Astrocyte (in vitro differentiated cells and primary cell): Measurements from ENCODE around the gene IP6K3. TPM values are rescaled to one million over a fixed set of nuclear protein-coding genes. Genes with fewer than 3 reads are reported as not detected.

Source experiments
- DNase-seq: peaks from one replicate; pipeline ENCODE4 v3.0.0-alpha.2; 2010; ENCODE audit warnings: low read depth
- FAIRE-seq: peaks from 2 replicates; lab custom pipeline; 2011; peaks lifted over from hg19 to GRCh38; lab: Jason Lieb, UNC
- H2AFZ ChIP-seq: 2 replicates; pipeline ENCODE4 v1.6.0; 2012; ENCODE audit warnings: low read depth, low read length, inconsistent platforms
- H3K27ac ChIP-seq: 2 replicates; pipeline ENCODE4 v1.5.1; 2011; ENCODE audit warnings: low read depth, low read length, inconsistent platforms
- H3K27me3 ChIP-seq: 2 replicates; pipeline ENCODE4 v1.6.0; 2011; ENCODE audit warnings: low read length, inconsistent platforms; ENCODE audit not compliant: insufficient read depth
- H3K36me3 ChIP-seq: 2 replicates; pipeline ENCODE4 v1.5.1; 2011; ENCODE audit warnings: low read length, inconsistent platforms; ENCODE audit not compliant: insufficient read depth
- H3K4me1 ChIP-seq: 2 replicates; pipeline ENCODE4 v1.5.1; 2011; ENCODE audit warnings: low read length, inconsistent platforms; ENCODE audit not compliant: insufficient read depth
- H3K4me2 ChIP-seq: 2 replicates; pipeline ENCODE4 v1.6.0; 2012; ENCODE audit warnings: low read length, inconsistent platforms
- H3K4me3 ChIP-seq: 2 replicates; pipeline ENCODE4 v1.5.1; 2011; ENCODE audit warnings: low read depth, mild to moderate bottlenecking, low read length, inconsistent platforms; ENCODE audit not compliant: insufficient read depth
- H3K79me2 ChIP-seq: 2 replicates; pipeline ENCODE4 v1.6.0; 2012; ENCODE audit warnings: mild to moderate bottlenecking, low read length, inconsistent platforms; ENCODE audit not compliant: insufficient read depth
- H3K9ac ChIP-seq: 2 replicates; pipeline ENCODE4 v1.6.0; 2012; ENCODE audit warnings: mild to moderate bottlenecking, low read length, inconsistent platforms
- H3K9me3 ChIP-seq: 2 replicates; pipeline ENCODE4 v1.5.1; 2012; ENCODE audit warnings: low read depth, mild to moderate bottlenecking, low read length, inconsistent platforms; ENCODE audit not compliant: insufficient read depth
- H4K20me1 ChIP-seq: 2 replicates; pipeline ENCODE4 v1.6.0; 2012; ENCODE audit warnings: low read length, inconsistent platforms; ENCODE audit not compliant: insufficient read depth
- H3K27ac Mint-ChIP-seq: one replicate; pipeline ENCODE4 v1.8.0; 2021; ENCODE audit warnings: mild to moderate bottlenecking, mixed read lengths; ENCODE audit not compliant: unreplicated experiment
- H3K27me3 Mint-ChIP-seq: one replicate; pipeline ENCODE4 v1.8.0; 2021; ENCODE audit warnings: low read depth, mixed read lengths; ENCODE audit not compliant: unreplicated experiment
- H3K36me3 Mint-ChIP-seq: one replicate; pipeline ENCODE4 v1.8.0; 2021; ENCODE audit warnings: low read depth, mixed read lengths; ENCODE audit not compliant: unreplicated experiment
- H3K4me1 Mint-ChIP-seq: one replicate; pipeline ENCODE4 v1.8.0; 2021; ENCODE audit warnings: low read depth, mixed read lengths; ENCODE audit not compliant: unreplicated experiment
- H3K4me3 Mint-ChIP-seq: one replicate; pipeline ENCODE4 v1.8.0; 2021; ENCODE audit warnings: mild to moderate bottlenecking, moderate library complexity, mixed read lengths; ENCODE audit not compliant: unreplicated experiment
- H3K9me3 Mint-ChIP-seq: one replicate; pipeline ENCODE4 v1.8.0; 2021; ENCODE audit warnings: mild to moderate bottlenecking, mixed read lengths; ENCODE audit not compliant: unreplicated experiment
- EZH2 ChIP-seq: IDR thresholded peaks from 2 replicates; pipeline ENCODE4 v1.6.1; 2012; ENCODE audit warnings: mild to moderate bottlenecking, low read length, inconsistent platforms; ENCODE audit not compliant: insufficient read depth
- total RNA-seq: library from RNA; stranded (reverse); gene quantifications from 2 replicates; pipeline ENCODE4 v1.2.1, GENCODE V29; 2021
- TF ChIP-seq, protein P1 (sequence below): IDR thresholded peaks from 2 replicates; pipeline ENCODE4 v1.5.1; 2011; ENCODE audit warnings: low read depth, mild to moderate bottlenecking, inconsistent platforms, low read length, moderate library complexity; ENCODE audit not compliant: insufficient read depth

The IP6K3 gene
- total RNA-seq, 1 donor from 2014 or later: 4.6 TPM

DNA sequence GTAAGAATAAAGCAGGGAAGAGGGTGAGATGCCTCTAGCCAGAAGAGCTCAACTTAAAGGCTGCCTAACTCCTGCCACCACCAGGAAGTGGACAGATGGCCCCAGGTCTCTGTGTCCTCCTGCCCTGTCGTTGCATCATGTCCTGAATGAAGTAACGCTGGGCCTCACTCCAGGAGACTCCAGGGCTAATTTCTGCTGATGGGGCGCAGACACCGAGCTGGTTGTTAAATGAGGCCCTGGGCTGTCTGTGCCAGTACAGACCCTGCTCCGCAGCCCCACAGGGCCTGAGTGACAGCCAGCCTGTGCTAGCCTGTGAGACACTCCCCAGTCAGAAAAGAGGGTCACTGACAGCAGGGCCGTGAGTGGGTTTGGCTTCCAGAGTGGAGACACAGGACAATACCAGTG, 6.5 kb downstream of the IP6K3 start:
- Histone ChIP-seq H3K4me3 (no peak overlapping the region), H2AFZ (no peak overlapping the region), H3K9ac (no peak overlapping the region), H3K27ac (no peak overlapping the region), H4K20me1 (no peaks in the 10 kb centered on the region), H3K79me2 (no peaks in the 10 kb centered on the region), H3K4me2 (no peak overlapping the region), H3K4me1 (no peaks in the 10 kb centered on the region), H3K36me3 (no peaks in the 10 kb centered on the region), H3K9me3 (no peaks in the 10 kb centered on the region), H3K27me3 (peaks cover 20% of the 10 kb centered on the region)
- no peak for TF ChIP-seq EZH2
- TF ChIP-seq, protein P1, sequence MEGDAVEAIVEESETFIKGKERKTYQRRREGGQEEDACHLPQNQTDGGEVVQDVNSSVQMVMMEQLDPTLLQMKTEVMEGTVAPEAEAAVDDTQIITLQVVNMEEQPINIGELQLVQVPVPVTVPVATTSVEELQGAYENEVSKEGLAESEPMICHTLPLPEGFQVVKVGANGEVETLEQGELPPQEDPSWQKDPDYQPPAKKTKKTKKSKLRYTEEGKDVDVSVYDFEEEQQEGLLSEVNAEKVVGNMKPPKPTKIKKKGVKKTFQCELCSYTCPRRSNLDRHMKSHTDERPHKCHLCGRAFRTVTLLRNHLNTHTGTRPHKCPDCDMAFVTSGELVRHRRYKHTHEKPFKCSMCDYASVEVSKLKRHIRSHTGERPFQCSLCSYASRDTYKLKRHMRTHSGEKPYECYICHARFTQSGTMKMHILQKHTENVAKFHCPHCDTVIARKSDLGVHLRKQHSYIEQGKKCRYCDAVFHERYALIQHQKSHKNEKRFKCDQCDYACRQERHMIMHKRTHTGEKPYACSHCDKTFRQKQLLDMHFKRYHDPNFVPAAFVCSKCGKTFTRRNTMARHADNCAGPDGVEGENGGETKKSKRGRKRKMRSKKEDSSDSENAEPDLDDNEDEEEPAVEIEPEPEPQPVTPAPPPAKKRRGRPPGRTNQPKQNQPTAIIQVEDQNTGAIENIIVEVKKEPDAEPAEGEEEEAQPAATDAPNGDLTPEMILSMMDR: no peak
- Mint-ChIP-seq H3K36me3 (no peaks in the 10 kb centered on the region), H3K4me3 (no peak overlapping the region), H3K4me1 (peaks cover 13% of the 10 kb centered on the region), H3K27ac (no peak overlapping the region), H3K27me3 (peaks cover 5% of the 10 kb centered on the region), H3K9me3 (no peaks in the 10 kb centered on the region)
- FAIRE-seq (no peak), DNase-seq (no peak)

- H3K9me3 ChIP-seq: no peaks in the 10 kb centered on the region
- no peak overlapping the region for H3K4me3 ChIP-seq
- H2AFZ ChIP-seq: no peak overlapping the region
- peaks cover 12% of the 10 kb centered on the region for H3K4me1 Mint-ChIP-seq
- no peaks in the 10 kb centered on the region for H3K79me2 ChIP-seq
- FAIRE-seq (no peak), DNase-seq (no peak)
- H3K27ac Mint-ChIP-seq: no peak overlapping the region
- no peak overlapping the region for H3K4me3 Mint-ChIP-seq
- no peaks in the 10 kb centered on the region for H3K4me1 ChIP-seq
- no peaks in the 10 kb centered on the region for H4K20me1 ChIP-seq
- no peaks in the 10 kb centered on the region for H3K9me3 Mint-ChIP-seq
- no peak overlapping the region for H3K27ac ChIP-seq
- H3K27me3 Mint-ChIP-seq: peaks cover 5% of the 10 kb centered on the region
- H3K4me2 ChIP-seq: no peak overlapping the region
- H3K9ac ChIP-seq: no peak overlapping the region
- no peaks in the 10 kb centered on the region for H3K36me3 ChIP-seq
- no peak for TF ChIP-seq EZH2
- TF ChIP-seq, protein P1: no peak
- no peaks in the 10 kb centered on the region for H3K36me3 Mint-ChIP-seq
- H3K27me3 ChIP-seq: peaks cover 20% of the 10 kb centered on the region
These were observed 7.1 kb downstream of the IP6K3 start for GRCh38 chr6:33739571-33739970.

- Mint-ChIP-seq H3K4me3 (no peak overlapping the region), H3K9me3 (no peaks in the 10 kb centered on the region), H3K27ac (no peak overlapping the region), H3K27me3 (peaks cover 5% of the 10 kb centered on the region), H3K4me1 (peaks cover 7% of the 10 kb centered on the region), H3K36me3 (no peaks in the 10 kb centered on the region)
- no peaks in the 10 kb centered on the region for H4K20me1 ChIP-seq
- TF ChIP-seq, protein P1: no peak
- TF ChIP-seq EZH2: no peak
- no peak overlapping the region for H2AFZ ChIP-seq
- H3K36me3 ChIP-seq: no peaks in the 10 kb centered on the region
- H3K9me3 ChIP-seq: no peaks in the 10 kb centered on the region
- H3K27ac ChIP-seq: no peak overlapping the region
- H3K27me3 ChIP-seq: peaks cover 20% of the 10 kb centered on the region
- no peak overlapping the region for H3K4me3 ChIP-seq
- DNase-seq (no peak), FAIRE-seq (no peak)
- H3K79me2 ChIP-seq: no peaks in the 10 kb centered on the region
- no peaks in the 10 kb centered on the region for H3K4me1 ChIP-seq
- H3K9ac ChIP-seq: no peak overlapping the region
- no peak overlapping the region for H3K4me2 ChIP-seq
These were observed 7.8 kb downstream of the IP6K3 start for GRCh38 chr6:33738879-33739278.
